Prostate gland (tissue), 2 donors: ENCODE results near the gene SRGAP2B. TPM values are rescaled to one million over a fixed set of nuclear protein-coding genes. Genes with fewer than 3 reads are reported as not detected.
"Not testable (repeated sequence)": the region's sequence is repeated elsewhere in the genome, so short reads cannot be mapped to it uniquely, and the experiment has no call there.

ENCODE experiments used
- DNase-seq: peaks from one replicate; pipeline ENCODE4 v3.0.0-alpha.2; 2019; ENCODE audit warnings: low spot score
- H3K27ac ChIP-seq, 2 donors: fragments of 200-600 bp; sonication (generic); 2 replicates each; pipeline ENCODE4 v1.5.1; 2017 to 2019
- H3K27me3 ChIP-seq: fragments of 200-600 bp; sonication (generic); replicated peaks from 2 replicates; pipeline ENCODE4 v1.5.1; 2019; ENCODE audit not compliant: insufficient read depth
- H3K36me3 ChIP-seq, 2 donors: fragments of 200-600 bp; sonication (generic); 1 replicate in 1 of 2; 2 replicates in 1 of 2; pipeline versions ENCODE4 v1.5.1 to v1.8.1; 2017 to 2019
- H3K4me1 ChIP-seq: fragments of 200-600 bp; sonication (generic); replicated peaks from 2 replicates; pipeline ENCODE4 v1.5.1; 2019
- H3K4me3 ChIP-seq, 2 donors: fragments of 200-600 bp; sonication (generic); 2 replicates each; pipeline ENCODE4 v1.5.1; 2017 to 2019
- H3K9me3 ChIP-seq: fragments of 200-600 bp; sonication (generic); 2 replicates; pipeline ENCODE4 v1.5.1; 2017
- WGBS: methylation state at CpG from one replicate; pipeline ENCODE4 v1.1.5; 2018; 5-methylcytosine and 5-hydroxymethylcytosine counted together
- intact Hi-C: fragments of 100-400 bp; cut with DNase I; formaldehyde crosslinking; loops from one replicate; pipeline ENCODE4 v1.14.2; 2022
- total RNA-seq, 2 donors: library from RNA; depleted of rRNA; stranded (reverse); fragments of >200 nt; gene quantifications; one replicate each; pipeline ENCODE4 v1.1.0, GENCODE V29; 2016

Gene SRGAP2B
- total RNA-seq, 2 donors from 2014 or later, result 6.6 to 10.0 TPM

GRCh38 chr1:144922785-144923184 is 172.3 kb downstream of the SRGAP2B start:
- H3K27ac ChIP-seq, H3K4me1 ChIP-seq, H3K4me3 ChIP-seq, DNase-seq, H3K27me3 ChIP-seq, H3K36me3 ChIP-seq, H3K9me3 ChIP-seq, intact Hi-C loops: not testable (repeated sequence)
- WGBS, result 78% methylated on average over 3 of the region's 4 CpGs

DNA sequence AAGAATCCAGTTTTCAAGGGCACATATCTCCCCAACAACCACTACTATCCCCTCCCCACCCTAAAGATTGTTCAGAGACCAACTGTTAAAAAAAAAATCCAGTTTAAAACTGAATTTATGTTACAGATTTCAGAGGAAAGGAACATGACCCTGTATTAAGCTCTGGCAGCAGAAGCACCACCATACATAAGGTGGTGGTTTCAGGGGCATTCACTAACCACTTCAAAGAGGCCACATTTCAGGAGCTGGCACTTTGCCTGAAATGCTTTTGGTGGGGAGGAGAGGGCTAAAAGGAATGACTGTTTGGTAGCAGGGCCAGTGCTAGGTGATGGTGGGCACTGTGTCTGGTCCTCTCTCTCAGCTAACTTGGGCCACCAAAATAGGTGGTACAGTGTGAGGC is 176.0 kb downstream of the SRGAP2B start:
- H3K36me3 ChIP-seq, intact Hi-C loops, H3K27me3 ChIP-seq, H3K4me1 ChIP-seq, H3K4me3 ChIP-seq, H3K27ac ChIP-seq, DNase-seq, H3K9me3 ChIP-seq: not testable (repeated sequence)

GRCh38 chr1:144918027-144918603 is 177.0 kb downstream of the SRGAP2B start:
- H3K4me1 ChIP-seq, H3K4me3 ChIP-seq, H3K36me3 ChIP-seq, intact Hi-C loops, H3K9me3 ChIP-seq, DNase-seq, H3K27ac ChIP-seq, H3K27me3 ChIP-seq: not testable (repeated sequence)
- 64% methylated on average over 1 of the region's 3 CpGs for WGBS

- H3K4me3 ChIP-seq, H3K27ac ChIP-seq, H3K4me1 ChIP-seq, H3K9me3 ChIP-seq, H3K27me3 ChIP-seq, intact Hi-C loops, DNase-seq, H3K36me3 ChIP-seq: not testable (repeated sequence)
- WGBS, result no CpG with 5 or more reads among the region's 8 CpGs
Observed at GRCh38 chr1:144917154-144918026, 177.7 kb downstream of the SRGAP2B start.

DNA sequence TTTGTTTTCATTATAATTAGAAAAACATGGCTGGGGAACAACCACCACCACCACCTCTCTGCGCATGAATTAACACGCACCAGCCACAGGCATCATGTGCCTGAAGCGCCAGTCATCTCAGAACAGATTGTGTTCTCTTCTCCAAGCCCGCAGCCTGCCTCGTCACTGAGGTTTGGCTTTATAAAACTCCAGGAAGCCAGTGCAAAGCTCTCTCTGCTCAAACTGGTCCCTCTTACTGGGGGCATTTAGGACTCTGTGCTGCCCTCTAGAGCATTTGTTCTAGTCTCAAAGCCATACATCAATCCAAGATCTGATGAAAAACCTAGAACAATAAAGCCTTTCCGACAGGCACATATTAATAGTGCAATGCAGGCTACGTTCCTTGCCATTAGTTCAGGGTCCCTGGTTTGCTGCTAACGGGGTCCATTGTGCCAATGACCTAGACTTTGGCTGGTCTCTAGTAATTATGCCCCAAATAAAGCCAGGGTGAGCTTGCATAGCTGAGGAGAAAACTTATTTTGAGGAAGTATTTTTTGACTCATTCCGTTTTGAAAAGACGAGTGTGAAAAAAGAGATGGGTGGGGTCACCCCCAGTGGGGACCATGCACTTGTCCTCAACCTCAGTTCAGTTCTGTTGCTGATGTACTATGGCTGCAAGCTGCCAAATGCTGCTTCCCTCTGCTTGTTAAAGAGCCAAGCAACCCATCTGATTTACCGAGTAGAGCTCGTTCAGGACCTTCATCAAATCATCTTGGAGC is 181.0 kb downstream of the SRGAP2B start:
- DNase-seq, H3K36me3 ChIP-seq, H3K9me3 ChIP-seq, intact Hi-C loops, H3K4me3 ChIP-seq, H3K4me1 ChIP-seq, H3K27me3 ChIP-seq, H3K27ac ChIP-seq: not testable (repeated sequence)
- no CpG with 5 or more reads among the region's 12 CpGs for WGBS

DNA sequence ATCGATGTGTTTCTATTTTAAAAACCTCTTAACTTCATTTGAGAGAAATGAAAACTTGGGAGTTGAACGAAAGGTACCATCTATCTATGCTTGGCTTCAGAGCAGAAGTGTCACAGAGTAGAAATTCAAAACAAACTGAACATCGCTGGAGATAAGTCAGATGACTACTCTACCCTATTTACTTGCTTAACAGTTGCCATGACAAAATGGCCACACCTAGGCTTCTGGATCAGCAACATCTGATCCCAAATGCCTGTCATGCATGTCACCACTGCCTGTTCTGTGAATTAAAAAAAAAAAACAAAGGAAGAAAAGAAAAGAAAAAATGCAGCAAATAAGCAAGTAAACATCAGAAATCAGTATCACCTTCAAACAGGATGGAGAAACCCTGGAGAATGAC is 181.7 kb downstream of the SRGAP2B start:
- H3K36me3 ChIP-seq, H3K27ac ChIP-seq, H3K27me3 ChIP-seq, intact Hi-C loops, H3K4me3 ChIP-seq, H3K4me1 ChIP-seq, DNase-seq, H3K9me3 ChIP-seq: not testable (repeated sequence)
- no CpG with 5 or more reads among the region's 3 CpGs for WGBS

GRCh38 chr1:144910729-144911128 is 184.4 kb downstream of the SRGAP2B start:
- DNase-seq, H3K27ac ChIP-seq, H3K4me3 ChIP-seq, H3K9me3 ChIP-seq, intact Hi-C loops, H3K36me3 ChIP-seq, H3K27me3 ChIP-seq, H3K4me1 ChIP-seq: not testable (repeated sequence)
- no CpG with 5 or more reads among the region's 5 CpGs for WGBS

DNA sequence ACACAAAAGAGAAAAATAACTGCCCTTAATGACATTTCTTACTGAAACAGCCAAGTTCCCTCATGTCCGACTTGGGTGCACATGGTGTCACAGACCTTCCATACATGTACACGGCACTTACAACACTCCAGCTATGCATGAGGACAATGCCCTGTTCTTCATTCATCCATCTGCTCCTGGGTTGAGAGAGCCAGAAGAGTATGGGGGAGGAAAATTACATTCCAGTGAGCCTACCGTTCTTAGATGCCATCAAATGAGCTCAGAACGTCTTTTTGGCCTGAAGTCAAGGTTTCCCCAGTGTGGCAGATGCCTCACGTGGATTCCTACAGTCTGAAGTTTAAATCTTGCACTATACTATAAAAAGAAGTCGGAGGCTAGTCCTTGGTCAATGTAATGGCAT is 194.3 kb downstream of the SRGAP2B start:
- H3K27ac ChIP-seq, intact Hi-C loops, DNase-seq, H3K4me1 ChIP-seq, H3K4me3 ChIP-seq, H3K27me3 ChIP-seq, H3K36me3 ChIP-seq, H3K9me3 ChIP-seq: not testable (repeated sequence)
- no CpG with 5 or more reads among the region's 6 CpGs for WGBS

- H3K4me1 ChIP-seq, H3K27me3 ChIP-seq, H3K36me3 ChIP-seq, H3K27ac ChIP-seq, intact Hi-C loops, H3K4me3 ChIP-seq, DNase-seq, H3K9me3 ChIP-seq: not testable (repeated sequence)
- no CpG with 5 or more reads among the region's 5 CpGs for WGBS
Observed at GRCh38 chr1:144894454-144895201, 200.5 kb downstream of the SRGAP2B start.

- DNase-seq, H3K27me3 ChIP-seq, H3K9me3 ChIP-seq, H3K4me1 ChIP-seq, H3K4me3 ChIP-seq, H3K27ac ChIP-seq, intact Hi-C loops, H3K36me3 ChIP-seq: not testable (repeated sequence)
- WGBS, result no CpG with 5 or more reads among the region's 9 CpGs
Observed at GRCh38 chr1:144893710-144894438, 201.3 kb downstream of the SRGAP2B start.

- H3K4me1 ChIP-seq, intact Hi-C loops, H3K4me3 ChIP-seq, H3K9me3 ChIP-seq, H3K27ac ChIP-seq, H3K36me3 ChIP-seq, DNase-seq, H3K27me3 ChIP-seq: not testable (repeated sequence)
- WGBS, result no CpG with 5 or more reads among the region's 7 CpGs
Observed at GRCh38 chr1:144893062-144893461, 202.1 kb downstream of the SRGAP2B start.
